ENCODE results near the gene USP32. TPM values are rescaled to one million over a fixed set of nuclear protein-coding genes. Genes with fewer than 3 reads are reported as not detected.
"Not testable (repeated sequence)": the region's sequence is repeated elsewhere in the genome, so short reads cannot be mapped to it uniquely, and the experiment has no call there.

The USP32 gene
- total RNA-seq, 1 donor from 2014 or later: 40.8 TPM

DNA sequence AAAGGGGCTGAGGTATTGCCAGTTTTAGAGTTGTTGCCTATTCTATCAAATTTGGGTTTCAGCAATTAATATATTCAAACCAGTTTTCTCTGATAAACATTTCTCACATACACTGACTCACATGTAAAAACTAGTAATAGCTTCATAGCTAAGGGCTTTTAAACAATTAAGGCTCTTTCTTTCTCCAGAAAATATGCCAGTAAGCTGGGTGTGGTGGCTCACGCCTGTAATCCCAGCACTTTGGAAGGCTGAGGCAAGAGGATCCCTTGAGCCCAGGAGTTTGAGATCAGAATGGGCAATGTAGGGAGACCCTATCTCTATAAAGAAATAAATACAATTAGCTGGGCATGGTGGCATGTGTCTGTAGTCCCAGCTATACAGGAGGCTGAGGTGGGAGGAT, 193.3 kb downstream of the USP32 start:
- not testable (repeated sequence) for H3K4me1 Mint-ChIP-seq; H3K9me3 Mint-ChIP-seq; H3K36me3 Mint-ChIP-seq (ENCODE audit: low read depth); H3K27me3 Mint-ChIP-seq (ENCODE audit: low read depth); H3K4me3 Mint-ChIP-seq; DNase-seq (ENCODE audit: low read depth, low spot score)
- H3K27ac Mint-ChIP-seq (ENCODE audit: unreplicated experiment): peak overlapping the region; percentile 57

DNA sequence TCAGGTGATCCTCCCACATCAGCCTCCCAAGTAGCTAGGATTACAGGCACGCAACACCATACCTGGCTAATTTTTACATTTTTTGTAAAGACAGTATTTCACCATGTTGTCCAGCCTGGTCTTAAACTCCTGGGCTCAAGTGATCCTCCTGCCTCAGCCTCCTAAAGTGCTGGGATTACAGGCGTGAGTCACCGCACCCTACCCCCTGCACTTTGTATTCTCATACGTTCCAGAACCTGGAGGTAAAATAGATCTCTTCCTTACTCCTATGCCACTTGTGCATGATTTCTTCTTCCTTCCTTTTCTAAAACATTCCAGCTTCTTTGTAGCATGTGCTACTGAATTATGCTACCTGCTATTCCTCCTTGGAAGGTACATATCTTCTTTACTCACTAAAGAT, 197.8 kb downstream of the USP32 start:
- not testable (repeated sequence) for H3K27me3 Mint-ChIP-seq (ENCODE audit: low read depth); H3K4me1 Mint-ChIP-seq; H3K4me3 Mint-ChIP-seq; DNase-seq (ENCODE audit: low read depth, low spot score); H3K27ac Mint-ChIP-seq (ENCODE audit: unreplicated experiment); H3K36me3 Mint-ChIP-seq (ENCODE audit: low read depth); H3K9me3 Mint-ChIP-seq

DNA sequence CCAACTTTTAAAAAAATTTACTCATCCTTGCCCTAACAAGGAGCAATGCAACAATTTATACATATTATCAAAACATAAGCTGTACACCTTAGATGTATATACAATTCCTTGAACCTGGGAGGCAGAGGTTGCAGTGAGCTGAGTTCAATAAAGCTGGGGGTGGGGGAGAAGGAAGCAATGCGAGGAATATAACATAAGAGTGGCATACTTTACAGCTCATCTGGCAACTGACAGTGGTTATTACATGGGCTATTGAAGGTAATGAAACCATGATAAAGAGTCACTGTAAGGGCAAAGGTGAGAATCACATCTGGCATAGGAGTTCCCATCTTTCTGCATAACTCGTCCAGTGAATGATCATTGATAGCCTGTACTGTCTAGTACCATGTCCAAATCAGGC, 198.5 kb downstream of the USP32 start:
- no peaks in the 10 kb centered on the region for H3K9me3 Mint-ChIP-seq
- TF ChIP-seq, protein P1, sequence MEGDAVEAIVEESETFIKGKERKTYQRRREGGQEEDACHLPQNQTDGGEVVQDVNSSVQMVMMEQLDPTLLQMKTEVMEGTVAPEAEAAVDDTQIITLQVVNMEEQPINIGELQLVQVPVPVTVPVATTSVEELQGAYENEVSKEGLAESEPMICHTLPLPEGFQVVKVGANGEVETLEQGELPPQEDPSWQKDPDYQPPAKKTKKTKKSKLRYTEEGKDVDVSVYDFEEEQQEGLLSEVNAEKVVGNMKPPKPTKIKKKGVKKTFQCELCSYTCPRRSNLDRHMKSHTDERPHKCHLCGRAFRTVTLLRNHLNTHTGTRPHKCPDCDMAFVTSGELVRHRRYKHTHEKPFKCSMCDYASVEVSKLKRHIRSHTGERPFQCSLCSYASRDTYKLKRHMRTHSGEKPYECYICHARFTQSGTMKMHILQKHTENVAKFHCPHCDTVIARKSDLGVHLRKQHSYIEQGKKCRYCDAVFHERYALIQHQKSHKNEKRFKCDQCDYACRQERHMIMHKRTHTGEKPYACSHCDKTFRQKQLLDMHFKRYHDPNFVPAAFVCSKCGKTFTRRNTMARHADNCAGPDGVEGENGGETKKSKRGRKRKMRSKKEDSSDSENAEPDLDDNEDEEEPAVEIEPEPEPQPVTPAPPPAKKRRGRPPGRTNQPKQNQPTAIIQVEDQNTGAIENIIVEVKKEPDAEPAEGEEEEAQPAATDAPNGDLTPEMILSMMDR (conservative IDR thresholded peaks at IDR 0.05): no peak
- no peak overlapping the region for H3K27ac Mint-ChIP-seq (ENCODE audit: unreplicated experiment)
- H3K4me3 Mint-ChIP-seq: no peak overlapping the region
- no peaks in the 10 kb centered on the region for H3K27me3 Mint-ChIP-seq (ENCODE audit: low read depth)
- no peaks in the 10 kb centered on the region for H3K4me1 Mint-ChIP-seq
- peaks cover 4% of the 10 kb centered on the region for H3K36me3 Mint-ChIP-seq (ENCODE audit: low read depth)
- DNase-seq (ENCODE audit: low read depth, low spot score): no peak

DNA sequence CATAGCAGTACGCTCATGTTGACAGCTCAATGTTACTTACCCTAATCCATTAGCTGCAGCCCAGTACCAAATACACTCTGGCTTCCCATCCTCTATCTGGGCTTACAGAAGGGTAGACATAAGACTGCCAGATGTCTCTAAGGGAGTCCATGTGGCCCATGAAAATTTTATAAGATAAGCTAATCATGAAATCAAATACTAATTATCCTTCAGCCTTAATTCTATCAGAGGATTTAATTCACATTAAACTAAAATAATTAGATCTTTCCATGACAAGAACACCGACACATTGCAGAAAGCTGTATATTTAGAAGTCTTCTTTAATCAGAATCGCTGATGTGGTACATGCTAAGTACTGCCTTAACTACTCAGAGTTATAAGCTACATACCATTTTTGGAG, 198.9 kb downstream of the USP32 start:
- H3K4me1 Mint-ChIP-seq; H3K27me3 Mint-ChIP-seq (ENCODE audit: low read depth); H3K36me3 Mint-ChIP-seq (ENCODE audit: low read depth); H3K9me3 Mint-ChIP-seq; DNase-seq (ENCODE audit: low read depth, low spot score); H3K4me3 Mint-ChIP-seq: not testable (repeated sequence)
- H3K27ac Mint-ChIP-seq (ENCODE audit: unreplicated experiment): peak overlapping the region; percentile 58

DNA sequence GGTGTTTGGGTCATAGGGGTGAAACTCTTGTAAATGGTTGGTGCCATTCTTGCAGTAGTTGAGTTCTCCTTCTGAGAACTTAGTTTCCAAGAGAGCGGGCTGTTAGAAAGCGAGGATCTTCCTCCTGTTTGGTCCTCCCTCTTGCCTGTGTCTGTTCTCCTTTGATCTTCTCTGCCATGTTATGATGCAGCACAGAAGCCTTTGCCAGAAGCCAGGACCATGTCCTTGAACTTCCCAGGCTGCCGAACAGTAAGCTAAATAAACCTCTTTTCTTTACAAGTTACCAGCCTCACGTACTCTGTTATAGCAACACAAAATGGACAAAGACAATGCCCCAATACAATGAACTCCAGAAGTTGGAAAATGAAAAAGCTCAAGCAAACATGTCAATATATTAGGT, 201.9 kb downstream of the USP32 start:
- not testable (repeated sequence) for H3K27me3 Mint-ChIP-seq (ENCODE audit: low read depth); H3K36me3 Mint-ChIP-seq (ENCODE audit: low read depth); H3K4me3 Mint-ChIP-seq; H3K27ac Mint-ChIP-seq (ENCODE audit: unreplicated experiment); H3K4me1 Mint-ChIP-seq; H3K9me3 Mint-ChIP-seq; DNase-seq (ENCODE audit: low read depth, low spot score)

DNA sequence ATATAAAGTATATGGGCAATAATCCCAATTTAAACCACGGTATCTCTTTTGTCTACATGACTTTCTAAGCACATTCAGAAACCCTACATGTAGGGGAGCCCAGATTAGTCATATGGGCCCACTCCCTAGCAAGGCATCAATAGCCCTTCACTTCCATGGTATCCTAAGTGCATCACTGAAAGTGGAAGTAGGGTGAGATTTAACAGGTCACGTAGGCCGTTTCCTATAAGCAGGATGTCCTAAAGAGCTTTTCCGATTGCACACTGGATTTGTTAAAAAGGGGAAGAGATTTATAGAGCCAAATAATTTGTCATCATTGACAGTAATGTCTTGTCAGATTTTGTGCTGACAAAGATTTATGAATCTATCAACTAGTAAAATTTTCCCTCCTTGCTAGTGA, 203.2 kb downstream of the USP32 start:
- Mint-ChIP-seq H3K4me3 (no peak overlapping the region), H3K4me1 (no peaks in the 10 kb centered on the region), H3K36me3 (ENCODE audit: low read depth) (no peaks in the 10 kb centered on the region), H3K9me3 (no peaks in the 10 kb centered on the region), H3K27me3 (ENCODE audit: low read depth) (no peaks in the 10 kb centered on the region), H3K27ac (ENCODE audit: unreplicated experiment) (no peak overlapping the region)
- DNase-seq (ENCODE audit: low read depth, low spot score): no peak
- TF ChIP-seq, protein P1 (conservative IDR thresholded peaks at IDR 0.05): no peak

DNA sequence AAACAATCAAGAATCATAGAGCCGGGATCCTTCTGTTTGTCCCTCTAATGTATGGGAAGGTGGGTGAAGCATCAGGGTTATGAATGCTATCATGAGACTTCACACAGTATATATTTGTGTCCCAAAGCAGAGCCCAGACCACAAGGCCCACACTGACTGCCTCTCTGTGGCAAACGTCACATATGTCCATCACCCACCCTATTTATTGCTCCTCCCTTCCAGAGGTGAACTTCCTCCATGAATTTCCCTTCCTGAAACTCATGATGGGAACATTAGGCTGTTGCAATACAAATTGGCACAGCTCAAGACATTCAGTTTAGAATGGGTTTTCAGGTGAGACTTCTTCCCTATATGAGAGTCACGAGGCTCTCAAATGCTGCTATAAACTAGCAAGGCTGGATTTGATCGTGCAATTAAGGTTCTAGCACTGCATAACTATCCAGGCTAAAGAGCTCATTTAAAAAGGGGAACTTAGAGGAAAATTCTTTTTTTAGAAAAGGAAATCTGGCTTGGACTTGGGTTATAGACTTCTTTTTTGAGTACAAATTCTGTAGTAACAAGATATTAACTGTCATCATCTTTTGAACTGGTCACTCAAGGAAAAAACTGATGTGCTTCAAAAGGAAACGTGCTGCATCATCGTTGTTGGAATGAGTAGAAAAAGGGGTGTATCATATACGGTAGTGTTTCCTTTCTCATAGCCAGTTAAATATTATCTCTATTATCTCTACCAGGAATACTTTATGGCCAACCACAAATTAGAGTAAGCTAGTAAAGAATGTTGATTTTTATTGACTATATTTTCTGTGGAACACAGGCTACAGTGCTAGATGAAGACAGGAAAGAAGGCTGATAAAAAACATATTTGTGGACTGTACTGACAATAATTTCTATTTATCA, 204.8 kb downstream of the USP32 start:
- H3K4me1 Mint-ChIP-seq; H3K27me3 Mint-ChIP-seq (ENCODE audit: low read depth); H3K36me3 Mint-ChIP-seq (ENCODE audit: low read depth); H3K9me3 Mint-ChIP-seq; H3K4me3 Mint-ChIP-seq; DNase-seq (ENCODE audit: low read depth, low spot score): not testable (repeated sequence)
- H3K27ac Mint-ChIP-seq (ENCODE audit: unreplicated experiment): peak overlapping the region; percentile 3

DNA sequence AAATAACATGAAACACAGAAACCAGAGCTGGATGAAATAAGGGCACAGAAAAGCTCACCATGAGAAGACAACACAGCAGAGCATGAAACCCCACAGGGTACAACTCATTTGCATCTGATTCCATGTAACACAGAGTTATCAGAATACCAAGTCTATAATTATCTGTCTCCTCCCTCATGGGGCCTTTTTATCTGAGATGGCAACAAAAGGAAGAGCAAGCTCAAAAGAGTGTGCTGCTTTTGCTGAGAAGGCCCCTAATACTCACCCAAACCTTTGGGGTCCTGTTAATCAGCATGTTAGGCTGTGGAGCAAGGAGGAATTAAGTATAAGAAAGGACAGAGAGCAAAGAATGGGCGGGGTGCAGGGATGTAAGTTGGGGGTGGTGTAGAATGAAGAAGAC, 205.6 kb downstream of the USP32 start:
- H3K27ac Mint-ChIP-seq (ENCODE audit: unreplicated experiment): peak overlapping the region; percentile 3
- not testable (repeated sequence) for H3K4me3 Mint-ChIP-seq; DNase-seq (ENCODE audit: low read depth, low spot score); H3K9me3 Mint-ChIP-seq; H3K36me3 Mint-ChIP-seq (ENCODE audit: low read depth); H3K27me3 Mint-ChIP-seq (ENCODE audit: low read depth); H3K4me1 Mint-ChIP-seq

DNA sequence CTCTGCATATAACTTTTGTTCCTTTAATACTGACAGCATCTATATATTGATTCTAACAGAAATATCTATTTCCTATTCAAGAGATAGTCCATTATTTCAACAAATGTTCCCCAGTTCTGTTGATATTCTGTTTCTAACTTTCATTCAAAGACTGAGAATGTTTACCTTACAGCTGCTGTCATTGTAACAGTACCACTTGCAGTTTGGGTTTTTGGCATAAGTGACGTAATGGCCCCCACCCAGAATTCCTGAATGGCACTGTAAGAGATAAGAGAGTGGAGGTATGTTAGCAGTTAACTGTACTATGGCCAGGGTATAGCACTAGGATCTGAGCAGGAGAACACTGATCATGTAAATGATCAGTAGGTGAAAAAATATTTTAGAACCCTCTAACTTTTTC, 211.6 kb downstream of the USP32 start:
- not testable (repeated sequence) for DNase-seq (ENCODE audit: low read depth, low spot score); H3K27ac Mint-ChIP-seq (ENCODE audit: unreplicated experiment); H3K4me1 Mint-ChIP-seq; H3K4me3 Mint-ChIP-seq; H3K36me3 Mint-ChIP-seq (ENCODE audit: low read depth); H3K9me3 Mint-ChIP-seq; H3K27me3 Mint-ChIP-seq (ENCODE audit: low read depth)

DNA sequence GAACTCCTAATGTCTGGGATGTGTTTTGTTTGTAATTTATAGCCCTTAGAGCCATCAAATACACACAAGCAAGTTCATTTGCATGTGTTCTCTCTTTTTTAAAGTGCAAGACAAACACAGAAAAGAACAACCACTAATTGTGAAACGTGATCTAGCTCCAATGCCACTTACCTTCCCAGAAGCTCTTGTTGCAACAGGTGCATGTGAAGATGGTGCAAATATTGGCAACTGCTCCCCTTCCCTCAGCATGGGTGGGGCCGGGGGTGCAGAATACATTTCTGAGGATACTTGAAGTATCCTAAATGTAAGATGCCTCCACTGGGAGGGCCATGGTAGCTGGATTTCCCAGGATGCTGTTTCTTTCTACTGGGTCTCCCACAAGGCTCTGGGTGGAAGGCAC, 213.8 kb downstream of the USP32 start:
- DNase-seq (ENCODE audit: low read depth, low spot score); H3K36me3 Mint-ChIP-seq (ENCODE audit: low read depth); H3K27me3 Mint-ChIP-seq (ENCODE audit: low read depth); H3K27ac Mint-ChIP-seq (ENCODE audit: unreplicated experiment); H3K9me3 Mint-ChIP-seq; H3K4me3 Mint-ChIP-seq: not testable (repeated sequence)
- H3K4me1 Mint-ChIP-seq: peaks cover 13% of the 10 kb centered on the region

DNA sequence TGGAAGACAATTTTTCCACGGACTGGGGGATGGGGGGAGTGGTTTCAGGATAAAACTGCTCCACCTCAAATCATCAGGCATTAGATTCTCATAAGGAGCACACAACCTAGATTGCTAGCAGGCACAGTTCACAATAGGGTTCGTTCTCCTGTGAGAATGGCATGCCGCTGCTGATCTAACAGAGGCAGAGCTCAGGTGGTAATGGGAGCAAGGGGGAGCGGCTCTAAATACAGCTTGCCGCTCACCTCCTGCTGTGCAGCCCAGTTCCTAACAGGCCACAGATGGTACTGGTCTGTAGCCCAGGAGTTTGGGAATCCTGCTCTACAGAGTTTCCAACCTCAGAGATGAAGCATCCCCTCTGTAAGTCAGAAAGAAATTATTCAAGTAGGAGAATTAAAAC, 215.2 kb downstream of the USP32 start:
- H3K4me1 Mint-ChIP-seq: peaks cover 14% of the 10 kb centered on the region
- H3K27me3 Mint-ChIP-seq (ENCODE audit: low read depth); H3K4me3 Mint-ChIP-seq; H3K36me3 Mint-ChIP-seq (ENCODE audit: low read depth); DNase-seq (ENCODE audit: low read depth, low spot score); H3K27ac Mint-ChIP-seq (ENCODE audit: unreplicated experiment); H3K9me3 Mint-ChIP-seq: not testable (repeated sequence)
